Neural cell (in vitro differentiated cells): Measurements from ENCODE around the gene PTPRS. TPM values are rescaled to one million over a fixed set of nuclear protein-coding genes. Genes with fewer than 3 reads are reported as not detected.

ENCODE experiments used
- H2AFZ ChIP-seq: fragments of 200-600, 300-800 bp; sonication (generic), shearing (Covaris generic); 2 replicates; pipeline ENCODE4 v1.6.0; 2014; ENCODE audit warnings: low read depth, mild to moderate bottlenecking, antibody characterized with exemption, low read length, moderate library complexity
- H3F3A ChIP-seq: fragments of 200-600 bp; shearing (Covaris generic); 2 replicates; pipeline ENCODE4 v1.6.1; 2016; ENCODE audit warnings: mild to moderate bottlenecking, moderate library complexity, mixed read lengths, antibody characterized with exemption, low read length; ENCODE audit not compliant: insufficient read depth, poor library complexity, severe bottlenecking
- H3K27ac ChIP-seq: fragments of 200-600, 300-800 bp; sonication (generic), shearing (Covaris generic); 2 replicates; pipeline ENCODE4 v1.5.1; 2014; ENCODE audit warnings: mild to moderate bottlenecking, low read length, moderate library complexity
- H3K27me3 ChIP-seq: fragments of 300-800, 200-600 bp; sonication (generic), shearing (Covaris generic); 2 replicates; pipeline ENCODE4 v1.6.0; 2014; ENCODE audit warnings: mild to moderate bottlenecking, low read depth, low read length, moderate library complexity; ENCODE audit not compliant: insufficient read depth
- H3K36me3 ChIP-seq: fragments of 300-800, 200-600 bp; sonication (generic), shearing (Covaris generic); 2 replicates; pipeline ENCODE4 v1.5.1; 2014; ENCODE audit warnings: mild to moderate bottlenecking, antibody characterized with exemption, low read length, moderate library complexity; ENCODE audit not compliant: insufficient read depth
- H3K4me2 ChIP-seq: fragments of 300-800, 200-600 bp; sonication (generic), shearing (Covaris generic); 2 replicates; pipeline ENCODE4 v1.6.0; 2014; ENCODE audit warnings: mild to moderate bottlenecking, low read length
- H3K4me3 ChIP-seq: fragments of 300-800, 200-600 bp; sonication (generic), shearing (Covaris generic); 2 replicates; pipeline ENCODE4 v1.5.1; 2014; ENCODE audit warnings: mild to moderate bottlenecking, low read length, moderate library complexity
- H3K79me2 ChIP-seq: fragments of 200-600 bp; shearing (Covaris generic); replicated peaks from 2 replicates; pipeline ENCODE4 v1.6.0; 2014; ENCODE audit warnings: mild to moderate bottlenecking, low read length, moderate library complexity; ENCODE audit not compliant: insufficient read depth
- H3K9ac ChIP-seq: fragments of 300-800, 200-600 bp; sonication (generic), shearing (Covaris generic); 2 replicates; pipeline ENCODE4 v1.6.1; 2016; ENCODE audit warnings: mild to moderate bottlenecking, low read length, mixed read lengths
- H3K9me2 ChIP-seq: fragments of 200-600 bp; shearing (Covaris generic); 2 replicates; pipeline ENCODE4 v1.6.1; 2016; ENCODE audit warnings: mild to moderate bottlenecking, low read length, mixed read lengths; ENCODE audit not compliant: insufficient read depth
- H3K9me3 ChIP-seq: fragments of 200-600, 300-800 bp; sonication (generic), shearing (Covaris generic); 2 replicates; pipeline ENCODE4 v1.6.1; 2016; ENCODE audit warnings: mild to moderate bottlenecking, mixed run types, low read length, moderate library complexity, mixed read lengths
- H4K20me1 ChIP-seq: fragments of 200-600 bp; shearing (Covaris generic); 2 replicates; pipeline ENCODE4 v1.6.1; 2016; ENCODE audit warnings: mild to moderate bottlenecking, mixed run types; ENCODE audit not compliant: insufficient read depth
- CTCF ChIP-seq: fragments of 450-650 bp; IDR thresholded peaks from 2 replicates; pipeline ENCODE4 v1.5.1; 2014; ENCODE audit warnings: antibody characterized with exemption, mild to moderate bottlenecking, moderate library complexity; ENCODE audit not compliant: poor library complexity, severe bottlenecking
- EP300 ChIP-seq: fragments of 450-650 bp; conservative IDR thresholded peaks from 2 replicates; pipeline ENCODE4 v1.6.1; 2014; ENCODE audit warnings: antibody characterized with exemption, mild to moderate bottlenecking, moderate library complexity; ENCODE audit not compliant: poor library complexity, severe bottlenecking
- EZH2 ChIP-seq: fragments of 200-600, 300-800 bp; shearing (Covaris generic), sonication (generic); IDR thresholded peaks from 2 replicates; pipeline ENCODE4 v1.6.1; 2014; ENCODE audit warnings: antibody characterized with exemption, low read length, borderline replicate concordance, mild to moderate bottlenecking; ENCODE audit not compliant: insufficient read depth, poor library complexity, severe bottlenecking
- MXI1 ChIP-seq: fragments of 450-650 bp; conservative IDR thresholded peaks from 2 replicates; pipeline ENCODE4 v1.6.1; 2014; ENCODE audit warnings: antibody characterized with exemption, mild to moderate bottlenecking; ENCODE audit not compliant: poor library complexity, severe bottlenecking
- POLR2AphosphoS5 ChIP-seq: IDR thresholded peaks from 2 replicates; pipeline ENCODE4 v1.6.1; 2012
- RAD21 ChIP-seq: fragments of 450-650 bp; conservative IDR thresholded peaks from 2 replicates; pipeline ENCODE4 v1.6.1; 2014; ENCODE audit warnings: antibody characterized with exemption, mild to moderate bottlenecking, moderate library complexity
- REST ChIP-seq: IDR thresholded peaks from 2 replicates; pipeline ENCODE4 v1.6.1; 2012; ENCODE audit warnings: borderline replicate concordance
- SMC3 ChIP-seq: fragments of 450-650 bp; conservative IDR thresholded peaks from 2 replicates; pipeline ENCODE4 v1.6.1; 2014; ENCODE audit warnings: antibody characterized with exemption, mild to moderate bottlenecking, moderate library complexity; ENCODE audit not compliant: poor library complexity
- TAF1 ChIP-seq: IDR thresholded peaks from 2 replicates; pipeline ENCODE4 v1.6.1; 2012; ENCODE audit warnings: low read depth
- polyA plus RNA-seq: library from polyadenylated mRNA; depleted of rRNA; stranded (reverse); fragments of >200 nt; gene quantifications from 2 replicates; pipeline ENCODE4 v1.2.3, GENCODE V29; 2014

Gene PTPRS
- polyA plus RNA-seq, 1 donor from 2014 or later: 121 TPM

GRCh38 chr19:5358173-5358800, 17.7 kb upstream of the PTPRS start:
- no peak overlapping the region for H2AFZ ChIP-seq
- no peaks in the 10 kb centered on the region for H3K27me3 ChIP-seq
- H3K9me3 ChIP-seq: no peaks in the 10 kb centered on the region
- no peak overlapping the region for H3K4me2 ChIP-seq
- H3K4me3 ChIP-seq: no peak overlapping the region
- TF ChIP-seq SMC3 (no peak), REST (no peak), EP300 (no peak), EZH2 (no peak), POLR2AphosphoS5 (no peak), TAF1 (no peak), MXI1 (no peak), CTCF (no peak), RAD21 (no peak)
- no peak overlapping the region for H3K27ac ChIP-seq
- no peaks in the 10 kb centered on the region for H3K36me3 ChIP-seq
- no peaks in the 10 kb centered on the region for H3K79me2 ChIP-seq
- H3K9ac ChIP-seq: no peak overlapping the region
- no peaks in the 10 kb centered on the region for H3K9me2 ChIP-seq
- no peaks in the 10 kb centered on the region for H3F3A ChIP-seq
- H4K20me1 ChIP-seq: no peaks in the 10 kb centered on the region

GRCh38 chr19:5357584-5357983, 17.0 kb upstream of the PTPRS start:
- Histone ChIP-seq H3K4me3 (no peak overlapping the region), H3K27ac (no peak overlapping the region)

More at GRCh38 chr19:5357584-5357983, 17.0 kb upstream of the PTPRS start:
- no peaks in the 10 kb centered on the region for H3K36me3 ChIP-seq
- no peak overlapping the region for H2AFZ ChIP-seq
- no peaks in the 10 kb centered on the region for H3K27me3 ChIP-seq
- no peak overlapping the region for H3K4me2 ChIP-seq
- no peaks in the 10 kb centered on the region for H3K9me2 ChIP-seq
- H3K9ac ChIP-seq: no peak overlapping the region
- H3K79me2 ChIP-seq: no peaks in the 10 kb centered on the region
- TF ChIP-seq MXI1 (no peak), REST (no peak)
- no peaks in the 10 kb centered on the region for H3K9me3 ChIP-seq
- no peaks in the 10 kb centered on the region for H3F3A ChIP-seq
- no peaks in the 10 kb centered on the region for H4K20me1 ChIP-seq
